ENCODE measurements around the gene LMO3.

DNA sequence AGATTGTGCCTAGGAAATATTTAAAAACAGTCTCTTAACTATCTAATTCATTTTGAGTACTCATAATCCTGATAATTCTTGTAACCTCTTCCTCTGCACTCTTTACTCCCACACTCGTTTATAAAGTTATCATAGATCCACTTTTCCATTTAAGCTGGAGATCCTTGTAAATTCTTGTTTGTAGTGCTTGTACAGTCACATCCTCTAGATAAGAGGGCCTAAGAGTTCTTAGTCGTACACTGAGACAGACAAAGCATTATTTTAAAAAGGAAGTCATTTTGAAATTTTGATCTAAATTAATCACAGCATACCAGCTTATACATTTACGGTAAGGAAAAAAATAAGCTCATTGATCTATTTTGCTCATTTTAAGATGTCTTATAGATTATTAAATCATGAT lies 42.5 kb downstream of the LMO3 start:
- no peak for TF ChIP-seq EZH2phosphoT487 (IDR thresholded peaks at IDR 0.05; ENCODE audit: borderline replicate concordance)
- TF ChIP-seq, protein P1, sequence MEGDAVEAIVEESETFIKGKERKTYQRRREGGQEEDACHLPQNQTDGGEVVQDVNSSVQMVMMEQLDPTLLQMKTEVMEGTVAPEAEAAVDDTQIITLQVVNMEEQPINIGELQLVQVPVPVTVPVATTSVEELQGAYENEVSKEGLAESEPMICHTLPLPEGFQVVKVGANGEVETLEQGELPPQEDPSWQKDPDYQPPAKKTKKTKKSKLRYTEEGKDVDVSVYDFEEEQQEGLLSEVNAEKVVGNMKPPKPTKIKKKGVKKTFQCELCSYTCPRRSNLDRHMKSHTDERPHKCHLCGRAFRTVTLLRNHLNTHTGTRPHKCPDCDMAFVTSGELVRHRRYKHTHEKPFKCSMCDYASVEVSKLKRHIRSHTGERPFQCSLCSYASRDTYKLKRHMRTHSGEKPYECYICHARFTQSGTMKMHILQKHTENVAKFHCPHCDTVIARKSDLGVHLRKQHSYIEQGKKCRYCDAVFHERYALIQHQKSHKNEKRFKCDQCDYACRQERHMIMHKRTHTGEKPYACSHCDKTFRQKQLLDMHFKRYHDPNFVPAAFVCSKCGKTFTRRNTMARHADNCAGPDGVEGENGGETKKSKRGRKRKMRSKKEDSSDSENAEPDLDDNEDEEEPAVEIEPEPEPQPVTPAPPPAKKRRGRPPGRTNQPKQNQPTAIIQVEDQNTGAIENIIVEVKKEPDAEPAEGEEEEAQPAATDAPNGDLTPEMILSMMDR (conservative IDR thresholded peaks at IDR 0.05; ENCODE audit: low read length): no peak

All from Loucy (cell line).